IPS-NIHi11 (cell line): ENCODE measurements around the gene ADGRF3.
"Not testable (repeated sequence)": the region's sequence is repeated elsewhere in the genome, so short reads cannot be mapped to it uniquely, and the experiment has no call there.

Source experiments
- DNase-seq: peaks from one replicate; pipeline ENCODE4 v3.0.0; 2012; ENCODE audit warnings: mixed read lengths, low spot score

ADGRF3 gene

GRCh38 chr2:26316845-26317244, 29.7 kb downstream of the ADGRF3 start:
- DNase-seq = no peak

GRCh38 chr2:26316041-26316440, 30.5 kb downstream of the ADGRF3 start:
- no peak for DNase-seq

- DNase-seq = peak; percentile 58
Observed at GRCh38 chr2:26314243-26314642, 32.3 kb downstream of the ADGRF3 start.

GRCh38 chr2:26313446-26313845, 33.1 kb downstream of the ADGRF3 start:
- DNase-seq = no peak

GRCh38 chr2:26312471-26312870, 34.1 kb downstream of the ADGRF3 start:
- no peak for DNase-seq

GRCh38 chr2:26309921-26310320, 36.7 kb downstream of the ADGRF3 start:
- DNase-seq = no peak

- no peak for DNase-seq
Observed at GRCh38 chr2:26305540-26305939, 41.0 kb downstream of the ADGRF3 start.

- not testable (repeated sequence) for DNase-seq
Observed at GRCh38 chr2:26305094-26305493, 41.5 kb downstream of the ADGRF3 start.

GRCh38 chr2:26302846-26303245, 43.7 kb downstream of the ADGRF3 start:
- DNase-seq = no peak

GRCh38 chr2:26300234-26300925, 46.2 kb downstream of the ADGRF3 start:
- no peak for DNase-seq

GRCh38 chr2:26299471-26300101, 47.0 kb downstream of the ADGRF3 start:
- DNase-seq = peak; percentile 50

GRCh38 chr2:26298638-26299393, 47.8 kb downstream of the ADGRF3 start:
- DNase-seq = peak; percentile 53

- peak; percentile 27 for DNase-seq
Observed at GRCh38 chr2:26298286-26298637, 48.3 kb downstream of the ADGRF3 start.

GRCh38 chr2:26297061-26297460, 49.5 kb downstream of the ADGRF3 start:
- no peak for DNase-seq

GRCh38 chr2:26295511-26295910, 51.1 kb downstream of the ADGRF3 start:
- DNase-seq = no peak

GRCh38 chr2:26292646-26293045, 53.9 kb downstream of the ADGRF3 start:
- peak; percentile 14 for DNase-seq

GRCh38 chr2:26290001-26290400, 56.6 kb downstream of the ADGRF3 start:
- no peak for DNase-seq

- no peak for DNase-seq
Observed at GRCh38 chr2:26285931-26286330, 60.7 kb downstream of the ADGRF3 start.

GRCh38 chr2:26284132-26284531, 62.5 kb downstream of the ADGRF3 start:
- no peak for DNase-seq

- DNase-seq = no peak
Observed at GRCh38 chr2:26283606-26284005, 63.0 kb downstream of the ADGRF3 start.

GRCh38 chr2:26281226-26281625, 65.4 kb downstream of the ADGRF3 start:
- DNase-seq = no peak

- no peak for DNase-seq
Observed at GRCh38 chr2:26279886-26280285, 66.7 kb downstream of the ADGRF3 start.
